ENCODE data around the gene ZBTB45.

GRCh38 chr19:58511353-58512208 is 8.0 kb downstream of the ZBTB45 start, which contains the start of gene SLC27A5:
- TF ChIP-seq SP1 (IDR thresholded peaks at IDR 0.05; ENCODE audit: low read depth) (no peak), REST (IDR thresholded peaks at IDR 0.05; ENCODE audit: low read depth) (no peak), CTCF (IDR thresholded peaks at IDR 0.05 in 2 of 3, conservative IDR thresholded peaks at IDR 0.05 in 1 of 3; ENCODE audit: borderline replicate concordance in 1 of 3, insufficient read depth in 1 of 3, low read depth in 2 of 3, low read length in 2 of 3) (no peak), ATF3 (IDR thresholded peaks at IDR 0.05) (no peak), ZBTB33 (IDR thresholded peaks at IDR 0.05; ENCODE audit: extremely low read depth, insufficient replicate concordance, low read length) (no peak), RAD21 (IDR thresholded peaks at IDR 0.05; ENCODE audit: low read depth) (no peak), TCF7L2 (IDR thresholded peaks at IDR 0.05; ENCODE audit: borderline replicate concordance, extremely low read depth, insufficient read depth, insufficient read length) (no peak), POLR2A (IDR thresholded peaks at IDR 0.05; ENCODE audit: borderline replicate concordance, extremely low read depth, insufficient read depth, insufficient read length) (no peak), EZH2 (IDR thresholded peaks at IDR 0.05) (no peak), POLR2AphosphoS5 (IDR thresholded peaks at IDR 0.05; ENCODE audit: low read depth, low read length) (no peak), ZNF274 (IDR thresholded peaks at IDR 0.05; ENCODE audit: low read depth, low read length) (no peak), EGR1 (IDR thresholded peaks at IDR 0.05; ENCODE audit: low read depth) (no peak), YY1 (IDR thresholded peaks at IDR 0.05; ENCODE audit: extremely low read depth, insufficient replicate concordance, low read depth, low read length) (no peak), ELF1 (IDR thresholded peaks at IDR 0.05; ENCODE audit: borderline replicate concordance, low read depth) (no peak)
